Stomach (tissue), 9 donors: ENCODE data around the gene TJAP1. TPM values are rescaled to one million over a fixed set of nuclear protein-coding genes. Genes with fewer than 3 reads are reported as not detected.
A peak's percentile ranks its signal among the peaks of the same experiment; 100 is the strongest.

ENCODE experiments used
- DNase-seq, 2 donors: peaks; one replicate each; pipeline versions ENCODE4 v3.0.0 to v3.0.0-alpha.2; 2013 to 2019
- H3K27ac ChIP-seq, 5 donors: fragments of 200-600 bp in 4 of 5; sonication (generic) in 4 of 5; one replicate each; pipeline ENCODE4 v1.5.1; 2013 to 2019; ENCODE audit warnings: mild to moderate bottlenecking in 1 of 5, moderate library complexity in 1 of 5
- H3K27me3 ChIP-seq, 3 donors: fragments of 200-600 bp; sonication (generic); one replicate each; pipeline ENCODE4 v1.5.1; 2017 to 2019; ENCODE audit warnings: mixed run types in 1 of 3
- H3K36me3 ChIP-seq, 4 donors: fragments of 200-600 bp; sonication (generic); 1 replicate in 3 of 4; 2 replicates in 1 of 4; pipeline ENCODE4 v1.5.1; 2016 to 2019
- H3K4me1 ChIP-seq, 4 donors: fragments of 200-600 bp; sonication (generic); one replicate each; pipeline ENCODE4 v1.5.1; 2016 to 2019
- H3K4me3 ChIP-seq, 4 donors: fragments of 200-600 bp; sonication (generic) in 3 of 4; one replicate each; pipeline ENCODE4 v1.5.1; 2016 to 2019; ENCODE audit warnings: mild to moderate bottlenecking in 1 of 4
- H3K9me3 ChIP-seq, 4 donors: fragments of 200-600 bp; sonication (generic); one replicate each; pipeline ENCODE4 v1.5.1; 2016 to 2019
- CTCF ChIP-seq, 7 experiments: fragments of 450-650 bp in 4 of 7; fragments of 200-600 bp in 3 of 7; sonication (generic) in 3 of 7; IDR thresholded peaks; one replicate each; pipeline ENCODE4 v1.5.1; 2016 to 2019; ENCODE audit warnings: antibody characterized with exemption in 7 of 7, control low read depth in 2 of 7, mild to moderate bottlenecking in 1 of 7
- EP300 ChIP-seq: sonication (generic); formaldehyde crosslinking; IDR thresholded peaks from one replicate; pipeline ENCODE4 v1.6.1; 2017; ENCODE audit warnings: antibody characterized with exemption
- POLR2A ChIP-seq, 4 donors: fragments of 450-650 bp; IDR thresholded peaks; one replicate each; pipeline ENCODE4 v1.6.1; 2016; ENCODE audit warnings: antibody characterized with exemption in 4 of 4, control low read depth in 2 of 4, mild to moderate bottlenecking in 1 of 4, moderate library complexity in 1 of 4
- POLR2AphosphoS5 ChIP-seq, 3 donors: sonication (generic); formaldehyde crosslinking; IDR thresholded peaks; one replicate each; pipeline ENCODE4 v1.6.1; 2016; ENCODE audit warnings: antibody characterized with exemption in 3 of 3
- WGBS, 5 donors: extraction: QIAGEN DNeasy Blood & Tissue Kit in 3 of 5; methylation state at CpG; one replicate each; pipeline versions ENCODE4 v1.1.5 to v1.1.7; 2013 to 2018; 5-methylcytosine and 5-hydroxymethylcytosine counted together
- intact Hi-C: fragments of 100-400 bp; cut with DNase I; formaldehyde crosslinking; loops from one replicate; pipeline ENCODE4 v1.15.1; 2023; ENCODE audit warnings: low total_unique reads
- polyA plus RNA-seq, 3 donors: library from polyadenylated mRNA; stranded (reverse); fragments of 200-250 nt; gene quantifications; one replicate each; pipeline ENCODE4 v1.2.3, GENCODE V29; 2013
- total RNA-seq, 5 donors: library from RNA; depleted of rRNA; stranded (reverse); fragments of >200 nt; gene quantifications; one replicate each; pipeline versions ENCODE4 v1.1.0 to v1.2.3, GENCODE V29; 2014 to 2016
- donor health status: healthy with polysubstance abuse.
- donor health status: Bipolar disorder and iron deficiency.
- donor health status: healthy.

The TJAP1 gene
- total and polyA plus RNA-seq, 8 donors, result 8.4 to 182 (median 14.1) TPM

GRCh38 chr6:43451348-43451747 is 26.0 kb upstream of the TJAP1 start:
- intact Hi-C loops, result loop anchor here (5.0 kb wide), 1 partner anchor 56 kb away; no protein-coding TSS in a partner anchor
- 70 to 93% (median 84%) methylated on average over 4 of the region's 4 CpGs for WGBS, 5 donors
- H3K27ac ChIP-seq, result no peak overlapping the region

GRCh38 chr6:43451939-43452338 is 25.4 kb upstream of the TJAP1 start:
- Histone ChIP-seq H3K4me1 (peaks cover 16 to 22% (median 19%) of the 10 kb centered on the region in 4 donors), H3K4me3 (no peak overlapping the region), H3K27me3 (peaks cover 9 to 25% (median 24%) of the 10 kb centered on the region in 3 donors), H3K9me3 (no peaks in the 10 kb centered on the region), H3K27ac (no peak overlapping the region), H3K36me3 (peaks cover 37 to 65% (median 63%) of the 10 kb centered on the region in 4 donors)
- intact Hi-C loops, result loop anchor here (5.0 kb wide), 1 partner anchor 55 kb away; no protein-coding TSS in a partner anchor
- TF ChIP-seq POLR2A (IDR thresholded peaks at IDR 0.05) (no peak), EP300 (no peak), POLR2AphosphoS5 (IDR thresholded peaks at IDR 0.05) (no peak), CTCF (IDR thresholded peaks at IDR 0.05) (no peak)
- no peak for DNase-seq
- WGBS, 5 donors, result 80 to 91% (median 83%) methylated on average over 8 of the region's 8 CpGs

More at GRCh38 chr6:43451348-43451747, 26.0 kb upstream of the TJAP1 start:
- TF ChIP-seq POLR2A (IDR thresholded peaks at IDR 0.05), result no peak
- no peak for TF ChIP-seq POLR2AphosphoS5 (IDR thresholded peaks at IDR 0.05)
- no peak for TF ChIP-seq EP300
- no peak for TF ChIP-seq CTCF (IDR thresholded peaks at IDR 0.05)
- H3K9me3 ChIP-seq, result no peaks in the 10 kb centered on the region
- H3K4me1 ChIP-seq, result peaks cover 16 to 22% (median 19%) of the 10 kb centered on the region in 4 donors
- peaks cover 3 to 19% (median 18%) of the 10 kb centered on the region in 3 donors for H3K27me3 ChIP-seq
- DNase-seq, result no peak
- no peak overlapping the region for H3K4me3 ChIP-seq
- H3K36me3 ChIP-seq, result peaks cover 39 to 70% (median 68%) of the 10 kb centered on the region in 4 donors

GRCh38 chr6:43452896-43453295 is 24.5 kb upstream of the TJAP1 start:
- Histone ChIP-seq H3K27ac (no peak overlapping the region), H3K4me1 (peaks cover 16 to 22% (median 19%) of the 10 kb centered on the region in 4 donors), H3K27me3 (peaks cover 9 to 34% (median 24%) of the 10 kb centered on the region in 3 donors), H3K9me3 (no peaks in the 10 kb centered on the region), H3K36me3 (peaks cover 28 to 55% (median 53%) of the 10 kb centered on the region in 4 donors), H3K4me3 (no peak overlapping the region)
- WGBS, 5 donors, result 89 to 98% (median 94%) methylated on average over 4 of the region's 4 CpGs
- TF ChIP-seq POLR2AphosphoS5 (IDR thresholded peaks at IDR 0.05) (no peak), POLR2A (IDR thresholded peaks at IDR 0.05) (no peak), EP300 (no peak), CTCF (IDR thresholded peaks at IDR 0.05) (no peak)
- intact Hi-C loops, result loop anchor here (5.0 kb wide), 1 partner anchor 54 kb away; no protein-coding TSS in a partner anchor
- no peak for DNase-seq

GRCh38 chr6:43453831-43454230 is 23.5 kb upstream of the TJAP1 start:
- Histone ChIP-seq H3K27me3 (peaks cover 9 to 44% (median 24%) of the 10 kb centered on the region in 3 donors), H3K4me1 (peaks cover 16 to 22% (median 19%) of the 10 kb centered on the region in 4 donors), H3K4me3 (no peak overlapping the region), H3K36me3 (peaks cover 23 to 46% (median 44%) of the 10 kb centered on the region in 4 donors), H3K9me3 (no peaks in the 10 kb centered on the region), H3K27ac (no peak overlapping the region)
- TF ChIP-seq EP300, result no peak
- TF ChIP-seq POLR2AphosphoS5 (IDR thresholded peaks at IDR 0.05), result no peak
- intact Hi-C loops, result loop anchor here (5.0 kb wide), 1 partner anchor 53 kb away; no protein-coding TSS in a partner anchor
- no peak for DNase-seq

- 11 to 12% (median 11%) methylated on average over 16 to 17 of the region's 17 CpGs for WGBS, 5 donors
- Histone ChIP-seq H3K27ac (peak overlapping the region in 1 of 5 donors; percentile 43), H3K4me3 (peak overlapping the region; percentile 49 to 68 (median 58)), H3K27me3 (peaks cover 9 to 46% (median 24%) of the 10 kb centered on the region in 3 donors), H3K36me3 (peaks cover 18 to 41% (median 39%) of the 10 kb centered on the region in 4 donors), H3K4me1 (peaks cover 16 to 22% (median 19%) of the 10 kb centered on the region in 4 donors), H3K9me3 (no peaks in the 10 kb centered on the region)
- no peak for DNase-seq
- intact Hi-C loops, result loop anchor here (5.0 kb wide), 1 partner anchor 53 kb away; no protein-coding TSS in a partner anchor
- no peak for TF ChIP-seq POLR2A (IDR thresholded peaks at IDR 0.05)
- TF ChIP-seq CTCF (IDR thresholded peaks at IDR 0.05), result peak in 5 of 7 experiments; percentile 96 to 99 (median 98)
- no peak for TF ChIP-seq EP300
- peak in 1 of 3 donors; percentile 37 for TF ChIP-seq POLR2AphosphoS5 (IDR thresholded peaks at IDR 0.05)
Observed at GRCh38 chr6:43454290-43454695, 23.1 kb upstream of the TJAP1 start.
